ENCODE measurements around the gene ALKBH3.

The ALKBH3 gene

GRCh38 chr11:43962383-43963278 lies 82.0 kb downstream of the ALKBH3 start:
- no peak overlapping the region for H3K4me3 ChIP-seq (ENCODE audit: low read length)
- no peak for DNase-seq (ENCODE audit: low read depth)
- TF ChIP-seq CTCF (conservative IDR thresholded peaks at IDR 0.05; ENCODE audit: low read depth, low read length) = no peak

GRCh38 chr11:43963279-43963620 lies 82.6 kb downstream of the ALKBH3 start:
- no peak for DNase-seq (ENCODE audit: low read depth)
- H3K4me3 ChIP-seq (ENCODE audit: low read length) = no peak overlapping the region
- no peak for TF ChIP-seq CTCF (conservative IDR thresholded peaks at IDR 0.05; ENCODE audit: low read depth, low read length)

- TF ChIP-seq CTCF (conservative IDR thresholded peaks at IDR 0.05; ENCODE audit: low read depth, low read length) = no peak
- no peak for DNase-seq (ENCODE audit: low read depth)
- no peak overlapping the region for H3K4me3 ChIP-seq (ENCODE audit: low read length)
These were observed 87.0 kb downstream of the ALKBH3 start for GRCh38 chr11:43967661-43968060.

GRCh38 chr11:43968719-43969118 lies 88.1 kb downstream of the ALKBH3 start:
- TF ChIP-seq CTCF (conservative IDR thresholded peaks at IDR 0.05; ENCODE audit: low read depth, low read length) = no peak
- H3K4me3 ChIP-seq (ENCODE audit: low read length) = no peak overlapping the region
- no peak for DNase-seq (ENCODE audit: low read depth)

GRCh38 chr11:43969543-43969942 lies 88.9 kb downstream of the ALKBH3 start:
- no peak for TF ChIP-seq CTCF (conservative IDR thresholded peaks at IDR 0.05; ENCODE audit: low read depth, low read length)
- DNase-seq (ENCODE audit: low read depth) = no peak
- H3K4me3 ChIP-seq (ENCODE audit: low read length) = no peak overlapping the region

Measured in retinal pigment epithelial cell (primary cell).